ENCODE data around the gene RHBDL1.

GRCh38 chr16:693766-694165 lies 18.3 kb downstream of the RHBDL1 start:
- TF ChIP-seq CTCF (IDR thresholded peaks at IDR 0.05; ENCODE audit: poor library complexity, severe bottlenecking) (no peak), POLR2AphosphoS5 (IDR thresholded peaks at IDR 0.05) (no peak), REST (IDR thresholded peaks at IDR 0.05; ENCODE audit: borderline replicate concordance) (no peak), RAD21 (conservative IDR thresholded peaks at IDR 0.05) (no peak), TAF1 (IDR thresholded peaks at IDR 0.05; ENCODE audit: low read depth) (no peak), EZH2 (IDR thresholded peaks at IDR 0.05; ENCODE audit: borderline replicate concordance, insufficient read depth, low read length, poor library complexity, severe bottlenecking) (no peak), MXI1 (conservative IDR thresholded peaks at IDR 0.05; ENCODE audit: poor library complexity, severe bottlenecking) (no peak), EP300 (conservative IDR thresholded peaks at IDR 0.05; ENCODE audit: poor library complexity, severe bottlenecking) (no peak), SMC3 (conservative IDR thresholded peaks at IDR 0.05; ENCODE audit: poor library complexity) (no peak)
